Left hindlimb (tissue), 1 donor: ENCODE results near the gene METAP1D.

Experiments
- DNase-seq: peaks from one replicate; pipeline ENCODE4 v3.0.0-alpha.2; 2018

Gene METAP1D

GRCh38 chr2:172093416-172094293 lies 93.9 kb downstream of the METAP1D start:
- no peak for DNase-seq

GRCh38 chr2:172094294-172095145 lies 94.8 kb downstream of the METAP1D start:
- DNase-seq = peak; percentile 57

GRCh38 chr2:172095146-172095904 lies 95.6 kb downstream of the METAP1D start:
- DNase-seq = peak; percentile 67

- DNase-seq = peak; percentile 41
Observed at GRCh38 chr2:172095905-172096625, 96.3 kb downstream of the METAP1D start.

GRCh38 chr2:172096626-172097547 lies 97.1 kb downstream of the METAP1D start:
- peak; percentile 51 for DNase-seq

- peak; percentile 29 for DNase-seq
Observed at GRCh38 chr2:172097557-172098131, 97.9 kb downstream of the METAP1D start.

GRCh38 chr2:172098287-172098649 lies 98.5 kb downstream of the METAP1D start:
- DNase-seq = peak; percentile 15

GRCh38 chr2:172098650-172099471 lies 99.1 kb downstream of the METAP1D start:
- DNase-seq = peak; percentile 60

GRCh38 chr2:172099472-172100079 lies 99.8 kb downstream of the METAP1D start:
- DNase-seq = no peak

- peak; percentile 34 for DNase-seq
Observed at GRCh38 chr2:172100080-172100934, 100.6 kb downstream of the METAP1D start.

GRCh38 chr2:172100935-172101820 lies 101.4 kb downstream of the METAP1D start:
- peak; percentile 37 for DNase-seq

- no peak for DNase-seq
Observed at GRCh38 chr2:172101821-172102390, 102.2 kb downstream of the METAP1D start.

- peak; percentile 89 for DNase-seq
Observed at GRCh38 chr2:172102391-172103359, 102.9 kb downstream of the METAP1D start, which contains the start of gene DLX2. Gene DLX2 (minus strand): TSS chr2:172102900. CDS start chr2:172102538, 362 bp downstream.

- DNase-seq = peak; percentile 88
Observed at GRCh38 chr2:172103471-172104272, 103.9 kb downstream of the METAP1D start.
